ENCODE measurements around the gene CSNK2A2. TPM values are rescaled to one million over a fixed set of nuclear protein-coding genes. Genes with fewer than 3 reads are reported as not detected.

Gene CSNK2A2
- total and polyA plus RNA-seq, 4 donors, result 25.0 to 56.3 (median 38.5) TPM

GRCh38 chr16:58127634-58128033 is 70.3 kb downstream of the CSNK2A2 start:
- WGBS (ENCODE audit: insufficient coverage), result 0% methylated on average over 1 of the region's 4 CpGs

GRCh38 chr16:58127033-58127556 is 70.8 kb downstream of the CSNK2A2 start:
- peak in 3 of 6 donors; percentile 39 to 81 (median 72) for DNase-seq (ENCODE audit: low read depth in 4 of 6, low spot score in 6 of 6)
- WGBS (ENCODE audit: insufficient coverage), result 0% methylated on average over 2 of the region's 7 CpGs

More at GRCh38 chr16:58127634-58128033, 70.3 kb downstream of the CSNK2A2 start:
- H3K4me3 ChIP-seq (ENCODE audit: low read depth, low read length), result peak overlapping the region; percentile 100
- peak overlapping the region; percentile 99 for H3K27ac ChIP-seq (ENCODE audit: low read depth, low read length)
- no peak for DNase-seq (ENCODE audit: low read depth in 4 of 6, low spot score in 6 of 6)
- peaks cover 17% of the 10 kb centered on the region for H3K4me1 ChIP-seq (ENCODE audit: control insufficient read depth, insufficient read depth, low read length)
- peaks cover 2% of the 10 kb centered on the region for H3K9me3 ChIP-seq (ENCODE audit: control insufficient read depth, insufficient read depth, low read length)
- no peaks in the 10 kb centered on the region for H3K27me3 ChIP-seq (ENCODE audit: control insufficient read depth, insufficient read depth, low read length)
- H3K36me3 ChIP-seq (ENCODE audit: control insufficient read depth, insufficient read depth, low read length), result no peaks in the 10 kb centered on the region

GRCh38 chr16:58126451-58126961 is 71.4 kb downstream of the CSNK2A2 start:
- H3K27ac ChIP-seq (ENCODE audit: low read depth, low read length), result peak overlapping the region; percentile 99
- peaks cover 2% of the 10 kb centered on the region for H3K9me3 ChIP-seq (ENCODE audit: control insufficient read depth, insufficient read depth, low read length)
- no peaks in the 10 kb centered on the region for H3K36me3 ChIP-seq (ENCODE audit: control insufficient read depth, insufficient read depth, low read length)
- H3K27me3 ChIP-seq (ENCODE audit: control insufficient read depth, insufficient read depth, low read length), result no peaks in the 10 kb centered on the region
- 50% methylated on average over 1 of the region's 4 CpGs for WGBS (ENCODE audit: insufficient coverage)
- peaks cover 25% of the 10 kb centered on the region for H3K4me1 ChIP-seq (ENCODE audit: control insufficient read depth, insufficient read depth, low read length)
- H3K4me3 ChIP-seq (ENCODE audit: low read depth, low read length), result peak overlapping the region; percentile 100
- DNase-seq (ENCODE audit: low read depth in 4 of 6, low spot score in 6 of 6), result no peak

More at GRCh38 chr16:58127033-58127556, 70.8 kb downstream of the CSNK2A2 start:
- H3K4me1 ChIP-seq (ENCODE audit: control insufficient read depth, insufficient read depth, low read length), result peaks cover 20% of the 10 kb centered on the region
- peak overlapping the region; percentile 100 for H3K4me3 ChIP-seq (ENCODE audit: low read depth, low read length)
- no peaks in the 10 kb centered on the region for H3K36me3 ChIP-seq (ENCODE audit: control insufficient read depth, insufficient read depth, low read length)
- peaks cover 2% of the 10 kb centered on the region for H3K9me3 ChIP-seq (ENCODE audit: control insufficient read depth, insufficient read depth, low read length)
- H3K27ac ChIP-seq (ENCODE audit: low read depth, low read length), result peak overlapping the region; percentile 99
- H3K27me3 ChIP-seq (ENCODE audit: control insufficient read depth, insufficient read depth, low read length), result no peaks in the 10 kb centered on the region

- no peaks in the 10 kb centered on the region for H3K27me3 ChIP-seq (ENCODE audit: control insufficient read depth, insufficient read depth, low read length)
- DNase-seq (ENCODE audit: low read depth in 4 of 6, low spot score in 6 of 6), result peak in 2 of 6 donors; percentile 64 to 73
- no peak overlapping the region for H3K4me3 ChIP-seq (ENCODE audit: low read depth, low read length)
- H3K4me1 ChIP-seq (ENCODE audit: control insufficient read depth, insufficient read depth, low read length), result peaks cover 32% of the 10 kb centered on the region
- no peaks in the 10 kb centered on the region for H3K36me3 ChIP-seq (ENCODE audit: control insufficient read depth, insufficient read depth, low read length)
- H3K9me3 ChIP-seq (ENCODE audit: control insufficient read depth, insufficient read depth, low read length), result peaks cover 2% of the 10 kb centered on the region
- 31% methylated on average over 2 of the region's 10 CpGs for WGBS (ENCODE audit: insufficient coverage)
- H3K27ac ChIP-seq (ENCODE audit: low read depth, low read length), result peak overlapping the region; percentile 99
These were observed 72.0 kb downstream of the CSNK2A2 start for GRCh38 chr16:58125781-58126335.

GRCh38 chr16:58125041-58125440 is 72.9 kb downstream of the CSNK2A2 start:
- Histone ChIP-seq H3K4me3 (ENCODE audit: low read depth, low read length) (no peak overlapping the region), H3K4me1 (ENCODE audit: control insufficient read depth, insufficient read depth, low read length) (peaks cover 32% of the 10 kb centered on the region), H3K27ac (ENCODE audit: low read depth, low read length) (no peak overlapping the region), H3K36me3 (ENCODE audit: control insufficient read depth, insufficient read depth, low read length) (no peaks in the 10 kb centered on the region), H3K9me3 (ENCODE audit: control insufficient read depth, insufficient read depth, low read length) (peaks cover under 1% of the 10 kb centered on the region), H3K27me3 (ENCODE audit: control insufficient read depth, insufficient read depth, low read length) (no peaks in the 10 kb centered on the region)
- DNase-seq (ENCODE audit: low read depth in 4 of 6, low spot score in 6 of 6), result no peak
- WGBS (ENCODE audit: insufficient coverage), result 22% methylated on average over 1 of the region's 4 CpGs

GRCh38 chr16:58124601-58124915 is 73.3 kb downstream of the CSNK2A2 start:
- H3K4me1 ChIP-seq (ENCODE audit: control insufficient read depth, insufficient read depth, low read length), result peaks cover 32% of the 10 kb centered on the region
- 71% methylated on average over 1 of the region's 1 CpG for WGBS (ENCODE audit: insufficient coverage)
- no peak overlapping the region for H3K4me3 ChIP-seq (ENCODE audit: low read depth, low read length)
- H3K36me3 ChIP-seq (ENCODE audit: control insufficient read depth, insufficient read depth, low read length), result no peaks in the 10 kb centered on the region
- H3K9me3 ChIP-seq (ENCODE audit: control insufficient read depth, insufficient read depth, low read length), result no peaks in the 10 kb centered on the region
- H3K27ac ChIP-seq (ENCODE audit: low read depth, low read length), result no peak overlapping the region
- no peaks in the 10 kb centered on the region for H3K27me3 ChIP-seq (ENCODE audit: control insufficient read depth, insufficient read depth, low read length)
- no peak for DNase-seq (ENCODE audit: low read depth in 4 of 6, low spot score in 6 of 6)

GRCh38 chr16:58123896-58124600 is 73.9 kb downstream of the CSNK2A2 start:
- Histone ChIP-seq H3K4me3 (ENCODE audit: low read depth, low read length) (no peak overlapping the region), H3K36me3 (ENCODE audit: control insufficient read depth, insufficient read depth, low read length) (no peaks in the 10 kb centered on the region), H3K4me1 (ENCODE audit: control insufficient read depth, insufficient read depth, low read length) (peaks cover 33% of the 10 kb centered on the region), H3K9me3 (ENCODE audit: control insufficient read depth, insufficient read depth, low read length) (no peaks in the 10 kb centered on the region), H3K27ac (ENCODE audit: low read depth, low read length) (no peak overlapping the region), H3K27me3 (ENCODE audit: control insufficient read depth, insufficient read depth, low read length) (no peaks in the 10 kb centered on the region)
- no peak for DNase-seq (ENCODE audit: low read depth in 4 of 6, low spot score in 6 of 6)
- 72% methylated on average over 4 of the region's 8 CpGs for WGBS (ENCODE audit: insufficient coverage)

GRCh38 chr16:58121132-58121531 is 76.8 kb downstream of the CSNK2A2 start:
- peaks cover 3% of the 10 kb centered on the region for H3K36me3 ChIP-seq (ENCODE audit: control insufficient read depth, insufficient read depth, low read length)
- H3K27ac ChIP-seq (ENCODE audit: low read depth, low read length), result peak overlapping the region; percentile 87
- no peaks in the 10 kb centered on the region for H3K27me3 ChIP-seq (ENCODE audit: control insufficient read depth, insufficient read depth, low read length)
- peaks cover 49% of the 10 kb centered on the region for H3K4me1 ChIP-seq (ENCODE audit: control insufficient read depth, insufficient read depth, low read length)
- no peak for DNase-seq (ENCODE audit: low read depth in 4 of 6, low spot score in 6 of 6)
- no peak overlapping the region for H3K4me3 ChIP-seq (ENCODE audit: low read depth, low read length)
- WGBS (ENCODE audit: insufficient coverage), result 28% methylated on average over 2 of the region's 6 CpGs
- H3K9me3 ChIP-seq (ENCODE audit: control insufficient read depth, insufficient read depth, low read length), result no peaks in the 10 kb centered on the region

GRCh38 chr16:58120234-58120633 is 77.7 kb downstream of the CSNK2A2 start:
- no peaks in the 10 kb centered on the region for H3K27me3 ChIP-seq (ENCODE audit: control insufficient read depth, insufficient read depth, low read length)
- H3K9me3 ChIP-seq (ENCODE audit: control insufficient read depth, insufficient read depth, low read length), result no peaks in the 10 kb centered on the region
- peak in 1 of 6 donors; percentile 60 for DNase-seq (ENCODE audit: low read depth in 4 of 6, low spot score in 6 of 6)
- peak overlapping the region; percentile 87 for H3K27ac ChIP-seq (ENCODE audit: low read depth, low read length)
- WGBS (ENCODE audit: insufficient coverage), result 50% methylated on average over 1 of the region's 3 CpGs
- no peak overlapping the region for H3K4me3 ChIP-seq (ENCODE audit: low read depth, low read length)
- H3K4me1 ChIP-seq (ENCODE audit: control insufficient read depth, insufficient read depth, low read length), result peaks cover 46% of the 10 kb centered on the region
- H3K36me3 ChIP-seq (ENCODE audit: control insufficient read depth, insufficient read depth, low read length), result peaks cover 6% of the 10 kb centered on the region

Data from spinal cord (tissue), 10 donors.